GM21367 (cell line): Measurements from ENCODE around the gene LRRC3.

Experiments used
- ATAC-seq: cut with Tn5 transposase; IDR thresholded peaks from one replicate; pipeline ENCODE4 v1.9.1; 2021; ENCODE audit not compliant: unreplicated experiment

Gene LRRC3

DNA sequence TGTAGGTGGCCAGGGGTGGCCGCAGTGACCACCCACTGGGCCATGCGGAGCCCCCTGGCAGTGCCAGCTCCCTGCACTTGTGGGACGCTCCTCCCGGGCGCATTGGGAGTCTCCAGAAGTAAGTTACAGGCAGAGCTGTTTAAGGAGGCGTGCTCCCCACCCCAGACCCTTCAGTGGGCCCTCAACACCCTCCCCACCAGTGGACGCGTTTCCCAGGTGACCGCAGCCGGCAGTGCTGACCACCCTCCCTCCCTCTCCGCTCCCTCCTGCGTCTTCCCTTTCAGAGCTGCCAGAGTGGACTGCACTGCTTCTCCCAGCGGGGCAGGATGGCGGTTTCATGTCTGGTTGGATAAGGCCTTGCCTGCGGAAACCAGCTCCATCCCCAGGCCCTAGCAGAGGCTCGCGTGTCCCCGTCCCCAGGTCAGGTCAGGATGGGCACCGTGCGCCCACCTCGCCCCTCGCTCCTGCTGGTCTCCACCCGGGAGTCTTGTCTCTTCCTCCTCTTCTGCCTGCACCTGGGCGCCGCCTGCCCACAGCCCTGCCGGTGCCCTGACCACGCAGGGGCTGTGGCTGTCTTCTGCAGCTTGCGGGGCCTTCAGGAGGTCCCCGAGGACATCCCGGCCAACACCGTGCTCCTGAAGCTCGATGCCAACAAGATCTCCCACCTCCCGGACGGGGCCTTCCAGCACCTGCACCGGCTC is 1.1 kb downstream of the LRRC3 start:
- ATAC-seq = no peak

DNA sequence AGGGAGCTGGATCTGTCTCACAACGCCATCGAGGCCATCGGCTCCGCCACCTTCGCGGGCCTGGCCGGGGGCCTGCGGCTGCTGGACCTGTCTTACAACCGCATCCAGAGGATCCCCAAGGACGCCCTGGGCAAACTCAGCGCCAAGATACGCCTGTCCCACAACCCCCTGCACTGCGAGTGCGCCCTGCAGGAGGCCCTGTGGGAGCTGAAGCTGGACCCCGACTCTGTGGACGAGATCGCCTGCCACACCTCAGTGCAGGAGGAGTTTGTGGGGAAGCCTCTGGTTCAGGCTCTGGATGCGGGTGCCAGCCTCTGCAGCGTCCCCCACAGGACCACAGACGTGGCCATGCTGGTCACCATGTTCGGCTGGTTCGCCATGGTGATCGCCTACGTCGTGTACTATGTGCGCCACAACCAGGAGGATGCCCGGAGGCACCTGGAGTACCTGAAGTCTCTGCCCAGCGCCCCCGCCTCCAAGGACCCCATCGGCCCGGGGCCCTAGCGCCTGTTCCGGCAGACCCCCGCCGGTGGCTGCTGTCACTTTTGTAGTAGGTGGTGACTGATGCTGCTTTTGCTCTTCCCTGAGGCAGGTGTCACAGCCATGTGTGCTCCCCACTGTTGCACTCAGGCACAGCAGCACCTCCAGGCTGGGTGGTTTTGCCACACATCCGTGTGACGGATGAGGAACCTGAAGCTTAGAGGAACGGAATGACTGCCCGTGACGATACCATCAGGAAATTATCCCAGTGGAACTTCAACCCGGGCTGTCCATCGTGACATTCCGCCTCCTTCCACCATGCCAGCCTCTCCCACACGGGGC is 1.8 kb downstream of the LRRC3 start:
- ATAC-seq = no peak

DNA sequence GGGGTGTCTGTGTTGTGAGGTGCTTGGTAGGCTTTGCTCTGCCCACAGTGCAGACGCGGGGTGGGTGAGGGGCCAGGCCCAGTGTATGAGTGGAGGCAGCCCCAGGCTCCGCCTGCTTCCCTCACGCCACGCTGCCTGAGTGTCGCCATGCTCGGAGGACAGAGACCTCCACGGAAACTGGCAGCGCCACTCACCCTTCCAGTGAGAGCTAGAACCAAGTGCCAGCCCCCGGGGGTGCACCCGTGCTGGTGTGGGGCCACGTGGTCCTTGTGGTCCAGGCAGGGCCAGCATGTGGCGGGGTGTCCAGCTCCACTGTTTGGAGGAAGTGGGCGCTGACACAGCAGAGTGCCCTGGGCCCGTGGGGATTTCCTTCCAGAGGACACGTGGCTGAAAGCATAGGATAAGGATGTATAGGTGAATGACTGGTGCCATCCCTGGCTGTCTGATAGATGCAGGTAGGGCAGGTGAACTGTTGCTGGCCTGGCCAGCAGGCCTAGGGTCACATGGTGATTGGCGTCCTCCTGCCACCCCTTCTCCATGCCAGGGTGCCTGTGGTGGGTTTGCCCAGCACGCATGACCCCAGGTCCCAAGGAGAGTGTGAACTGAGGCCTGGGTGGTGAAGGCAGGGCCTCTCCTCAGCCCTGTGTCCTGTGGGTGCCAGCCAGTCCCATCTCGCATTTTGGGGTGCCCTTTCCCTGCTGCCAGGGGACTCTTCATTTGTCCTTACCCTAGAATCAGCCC is 3.8 kb downstream of the LRRC3 start:
- ATAC-seq = no peak

DNA sequence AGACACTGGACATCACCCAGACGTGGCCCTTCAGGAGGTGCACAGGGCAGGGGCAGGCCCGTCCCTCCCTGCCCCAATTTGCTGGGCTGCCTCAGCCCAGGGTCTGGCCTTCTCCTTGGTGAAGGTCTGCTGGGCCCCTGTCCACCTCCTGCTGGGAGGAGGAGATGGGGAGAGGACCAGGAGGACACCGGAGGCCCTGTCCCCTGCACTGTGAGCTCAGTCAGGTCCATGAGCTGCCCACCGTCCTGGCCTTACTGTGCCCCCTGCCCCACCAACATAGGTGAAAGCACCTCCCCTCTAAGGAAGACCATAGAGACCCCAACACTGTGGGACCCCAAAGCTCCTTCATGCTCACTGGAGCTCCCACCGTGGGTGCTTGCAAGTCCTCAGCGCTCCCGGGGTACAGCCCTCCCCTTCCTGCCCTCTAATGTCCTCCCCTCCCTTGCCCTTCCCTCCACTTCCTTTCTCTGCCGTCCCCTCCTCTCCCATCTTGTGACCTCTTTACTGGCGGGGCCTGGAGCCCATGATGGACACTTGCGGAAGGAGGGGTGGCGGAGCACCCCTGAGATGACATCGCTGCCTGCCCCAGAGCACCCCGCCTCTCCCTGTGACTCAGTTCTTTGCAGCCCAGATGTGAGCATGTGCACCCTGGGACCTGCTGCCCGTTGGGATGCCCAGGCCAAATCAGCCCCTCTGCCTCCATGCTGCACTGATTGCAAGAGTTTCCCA is 4.6 kb downstream of the LRRC3 start:
- no peak for ATAC-seq

DNA sequence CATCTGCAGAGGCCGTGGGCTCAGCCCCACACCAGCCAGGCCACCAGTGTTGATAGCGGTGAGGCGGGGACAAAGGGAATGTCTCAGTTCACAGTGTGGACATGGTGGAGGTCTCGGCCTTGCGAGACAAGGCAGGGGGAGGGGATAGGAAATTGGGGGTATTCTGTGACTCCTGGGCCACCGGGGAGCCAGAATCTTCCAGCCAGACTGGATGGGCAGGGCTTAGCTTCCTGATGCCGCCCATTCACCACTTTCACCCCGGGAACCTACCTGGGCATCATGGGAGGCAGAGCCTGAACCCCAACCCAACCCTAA is 5.1 kb downstream of the LRRC3 start:
- no peak for ATAC-seq

DNA sequence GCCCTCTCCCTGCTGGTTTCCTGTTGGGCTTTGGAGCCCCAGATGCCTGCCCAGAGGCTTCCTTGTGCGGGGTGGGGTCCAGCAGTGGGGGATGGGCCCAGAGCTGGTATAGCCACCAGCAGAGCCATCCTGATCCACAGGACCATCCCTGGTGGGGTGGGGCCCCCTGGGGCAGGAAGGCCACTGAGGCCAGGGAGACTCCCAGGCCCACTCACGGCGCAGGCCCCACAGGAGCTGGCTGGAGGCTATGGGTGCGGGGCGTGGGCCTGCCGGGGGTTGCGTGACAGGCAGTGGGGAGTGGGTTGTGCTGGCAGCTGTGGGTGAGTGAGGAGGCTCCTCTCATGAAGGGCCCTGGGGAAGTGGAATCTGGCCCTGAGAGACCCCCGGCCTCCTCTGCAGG is 5.7 kb downstream of the LRRC3 start:
- no peak for ATAC-seq

DNA sequence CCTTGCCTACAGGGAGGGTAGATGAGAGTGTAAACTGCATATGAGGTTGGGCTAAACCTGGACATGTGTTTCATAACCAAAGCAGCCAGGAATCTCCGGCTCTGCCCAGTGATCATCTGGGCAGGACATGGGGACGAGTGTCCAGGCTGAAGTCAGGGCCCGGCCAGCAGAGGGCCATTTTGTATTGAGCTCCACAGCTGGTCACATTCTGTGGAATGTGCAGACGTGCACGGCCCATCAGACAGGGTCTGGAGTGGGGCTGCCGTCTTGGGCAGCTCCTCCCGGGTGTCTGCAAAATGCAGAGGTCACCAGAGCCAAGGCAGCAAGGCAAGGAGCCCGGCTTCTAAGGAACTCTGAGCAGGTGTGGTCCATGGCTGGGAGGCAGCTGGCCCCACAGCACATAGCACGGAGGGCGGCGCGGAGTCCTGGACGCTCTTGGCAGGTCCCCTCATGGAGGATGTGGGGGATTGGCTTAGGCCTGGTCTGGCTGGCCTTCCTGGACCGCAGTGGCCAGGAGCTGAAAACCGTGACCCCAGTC is 6.2 kb downstream of the LRRC3 start:
- ATAC-seq = no peak

DNA sequence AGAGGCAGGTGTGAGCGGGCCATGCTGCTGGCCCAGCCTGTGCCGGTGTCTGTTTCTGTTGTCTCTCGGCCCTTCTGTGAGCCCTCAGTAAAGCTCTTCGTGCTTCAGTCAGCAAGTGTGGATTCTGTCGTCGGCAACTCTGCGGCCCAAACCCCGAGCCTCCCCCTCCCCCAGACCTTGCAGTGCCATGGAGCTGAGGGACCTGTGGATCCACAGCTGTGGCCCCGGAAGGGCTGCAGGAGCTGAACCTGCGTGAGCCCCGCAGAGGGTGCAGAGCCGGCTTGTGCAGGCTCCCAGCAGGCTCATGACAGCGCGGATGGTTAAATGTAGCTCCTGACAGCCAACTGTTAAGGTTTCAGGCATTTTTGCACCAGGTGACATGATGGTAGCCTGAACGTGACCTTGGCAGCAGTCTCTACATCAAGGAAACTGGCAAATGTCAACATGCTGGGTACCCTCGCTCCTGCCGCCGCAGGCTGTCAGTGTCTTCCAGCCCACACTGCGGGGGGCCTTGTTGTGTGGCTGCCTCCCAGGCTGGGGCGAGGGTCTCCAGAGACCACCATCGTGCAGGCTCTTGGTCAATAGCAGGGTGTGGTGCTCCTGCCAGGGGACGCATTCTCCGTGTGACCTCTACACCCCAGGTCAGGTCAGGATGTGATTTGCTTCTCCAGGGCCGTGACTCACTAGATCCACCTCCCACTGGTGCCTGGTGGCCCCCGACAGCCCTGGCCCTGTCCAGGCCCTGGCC is 7.0 kb downstream of the LRRC3 start:
- ATAC-seq = no peak

DNA sequence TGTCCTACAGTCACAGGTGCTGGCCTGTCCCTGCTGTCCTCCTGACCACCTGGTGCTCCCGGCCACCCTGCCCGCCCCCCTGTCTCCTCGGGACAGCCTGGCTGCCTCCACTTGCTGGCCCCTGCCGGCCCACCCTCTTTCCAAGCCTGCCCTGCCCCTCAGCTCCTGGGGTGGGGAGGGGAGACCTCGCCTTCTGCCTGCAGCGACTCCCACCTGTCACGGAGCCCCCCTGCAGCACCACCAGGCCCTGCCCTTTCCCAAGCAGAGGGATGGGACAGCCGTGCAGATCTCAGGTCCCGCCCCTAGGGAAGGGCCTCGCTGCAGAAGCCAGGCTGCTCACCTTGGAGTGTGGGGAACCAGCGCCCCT is 7.5 kb downstream of the LRRC3 start:
- ATAC-seq = no peak

DNA sequence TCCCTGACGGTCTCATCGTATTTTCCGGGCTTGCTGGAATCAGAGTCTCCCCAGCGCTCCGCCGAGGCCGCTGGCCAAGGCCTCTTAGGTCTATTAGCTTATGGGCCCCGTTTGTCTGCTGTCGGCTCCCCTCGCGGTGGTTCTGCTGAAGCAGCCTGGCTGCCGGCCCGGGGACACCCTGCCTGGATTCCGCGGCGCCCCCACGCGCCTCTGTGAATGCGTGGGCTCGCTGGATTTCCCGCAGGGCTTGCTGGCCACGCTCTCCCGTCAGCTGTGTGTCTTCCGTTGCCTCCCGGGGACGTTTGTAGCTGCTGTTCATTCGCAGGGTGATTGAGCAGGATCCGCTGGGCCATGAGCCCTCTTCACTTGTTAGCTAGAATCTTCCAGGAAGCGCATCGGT is 8.4 kb downstream of the LRRC3 start:
- no peak for ATAC-seq

DNA sequence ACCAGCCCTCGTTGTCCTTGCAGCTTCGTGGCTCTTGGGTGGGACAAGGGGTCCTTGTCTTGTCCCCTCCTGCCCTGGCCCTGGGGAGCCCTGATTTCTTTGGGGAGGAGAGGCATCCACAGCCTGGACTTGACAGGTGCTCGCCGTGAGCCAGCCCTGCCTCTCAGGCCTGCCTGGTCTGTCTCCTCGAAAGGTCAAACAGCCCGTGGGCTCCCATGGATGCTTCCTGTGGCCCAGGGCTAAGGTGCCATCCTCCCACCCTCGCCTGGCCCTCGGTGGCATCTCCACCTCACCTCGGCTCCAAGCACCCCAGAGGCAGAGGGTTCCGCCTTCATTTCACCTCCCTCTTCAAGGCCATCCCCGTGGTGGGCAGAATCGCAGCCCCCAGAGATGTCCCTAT is 9.0 kb downstream of the LRRC3 start:
- no peak for ATAC-seq

DNA sequence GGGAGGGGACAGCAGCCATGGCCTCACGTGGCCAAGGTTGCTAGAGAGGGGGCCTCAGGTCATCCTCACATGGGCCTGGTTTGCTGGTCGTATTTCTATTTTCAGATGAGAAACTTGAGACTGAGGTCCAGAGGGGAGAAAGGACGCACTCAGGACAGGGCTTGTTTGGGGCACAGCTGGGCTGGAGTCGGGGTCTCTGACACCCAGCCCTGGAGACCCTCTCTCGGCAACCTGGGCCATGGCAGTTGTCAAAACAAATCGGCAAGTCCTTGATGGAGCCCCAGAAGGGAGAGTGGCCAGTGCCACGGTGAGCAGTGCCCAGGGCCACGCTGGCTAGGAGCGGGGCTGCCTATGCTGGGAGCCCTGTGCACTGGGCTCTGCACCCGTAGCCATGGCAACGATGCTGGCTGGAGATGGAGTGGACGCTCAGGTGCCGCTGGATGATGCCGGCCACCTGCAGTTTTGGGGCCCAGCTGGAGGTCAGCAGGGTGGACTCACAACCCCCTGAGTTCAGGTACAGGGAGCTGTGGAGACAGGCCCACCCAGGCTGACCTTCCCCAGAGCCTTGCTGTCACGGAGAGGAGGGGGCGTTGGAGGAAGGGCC is 11.1 kb downstream of the LRRC3 start:
- ATAC-seq = no peak

DNA sequence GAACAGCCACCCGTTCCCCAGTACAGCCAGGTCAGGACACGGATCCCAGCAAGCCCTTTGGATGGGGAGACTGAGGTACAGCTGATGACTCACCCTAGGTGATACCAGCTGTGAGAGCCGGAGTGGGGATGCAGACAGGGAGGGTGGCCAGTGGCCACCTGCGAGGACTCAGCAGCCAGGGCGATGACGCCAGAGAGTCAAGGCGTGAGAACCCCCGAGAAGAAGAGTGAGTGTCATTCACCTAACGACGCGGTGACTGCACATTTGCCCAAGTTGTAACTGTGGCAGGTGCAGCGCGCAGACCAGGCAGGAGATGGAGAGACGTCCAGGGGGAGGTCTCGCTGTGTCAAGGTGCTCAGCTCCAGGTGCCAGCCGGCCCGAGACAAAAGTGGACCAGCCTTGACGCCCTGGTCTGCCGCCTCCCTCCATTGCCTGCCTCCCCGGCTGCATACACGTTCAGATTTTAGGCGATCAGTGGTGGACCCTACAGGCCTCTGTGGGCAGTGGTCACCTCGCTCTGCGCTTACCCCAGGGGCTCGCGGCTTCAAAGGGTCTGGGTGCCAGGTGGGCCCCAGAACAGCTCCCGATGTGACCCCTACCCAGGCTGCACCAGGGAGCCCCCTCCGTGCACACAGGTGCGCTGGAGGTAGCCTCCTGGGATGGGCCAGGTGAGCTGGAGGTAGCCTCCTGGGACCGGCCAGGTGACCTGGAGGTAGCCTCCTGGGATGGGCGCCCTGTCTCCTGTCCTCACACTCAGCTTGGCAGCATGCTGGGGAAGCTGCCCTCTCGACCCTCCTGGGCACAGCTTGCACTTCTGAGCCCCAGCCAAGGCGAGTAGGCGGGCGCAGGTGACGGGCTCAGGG is 11.9 kb downstream of the LRRC3 start:
- ATAC-seq = no peak

DNA sequence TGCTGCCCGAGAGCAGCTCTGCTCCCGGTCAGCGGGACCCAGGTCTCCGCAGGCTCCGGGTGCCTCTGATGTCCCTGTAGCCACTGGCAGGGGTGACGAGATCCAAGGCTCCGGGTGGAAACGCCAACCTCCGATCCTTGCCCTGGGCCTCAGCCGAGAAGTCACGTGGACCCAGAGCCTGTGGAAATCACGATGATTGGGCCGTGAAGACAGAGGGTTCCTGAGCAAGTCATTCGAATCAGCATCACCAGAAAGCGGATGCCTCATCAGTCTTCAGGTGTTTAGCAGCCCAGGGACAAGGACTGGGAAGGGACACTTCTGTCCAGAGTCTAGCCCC is 12.5 kb downstream of the LRRC3 start:
- ATAC-seq = no peak

DNA sequence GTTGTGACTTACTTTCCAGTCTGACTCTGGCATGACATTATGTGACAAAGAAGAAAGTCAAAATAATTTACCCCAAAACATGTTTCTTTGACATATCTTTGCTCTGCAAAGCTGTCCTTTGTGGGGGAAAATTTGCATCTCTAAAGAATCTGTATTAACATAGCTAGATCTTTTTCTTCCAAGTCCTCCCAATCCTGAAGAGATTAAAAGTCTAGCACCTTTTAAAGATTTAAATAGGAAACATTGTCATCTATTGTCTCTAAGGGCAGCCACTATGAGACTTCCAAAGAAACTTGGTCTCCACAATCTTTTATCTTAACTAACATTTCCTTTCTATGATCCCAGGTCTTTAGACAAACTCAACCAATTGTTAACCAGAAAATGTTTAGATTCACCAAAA is 16.0 kb downstream of the LRRC3 start:
- no peak for ATAC-seq

DNA sequence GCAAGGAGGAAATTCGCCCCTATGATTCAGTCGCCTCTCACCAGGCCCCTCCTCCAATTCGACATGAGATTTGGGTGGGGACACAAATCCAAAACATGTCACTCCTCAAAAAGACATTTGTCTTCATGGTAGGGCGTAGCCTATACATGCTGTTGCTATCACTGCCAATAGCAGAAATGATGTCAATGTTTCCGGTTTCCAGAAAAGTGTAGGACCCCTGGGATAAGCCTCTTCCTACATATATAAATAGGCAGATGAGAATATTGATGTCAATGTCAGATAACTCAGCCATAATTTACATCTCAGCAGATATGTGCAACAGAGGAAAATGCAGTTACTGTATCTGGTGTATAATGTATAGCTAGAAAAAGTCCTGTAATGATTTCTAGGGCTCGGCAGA is 16.7 kb downstream of the LRRC3 start:
- ATAC-seq = no peak

DNA sequence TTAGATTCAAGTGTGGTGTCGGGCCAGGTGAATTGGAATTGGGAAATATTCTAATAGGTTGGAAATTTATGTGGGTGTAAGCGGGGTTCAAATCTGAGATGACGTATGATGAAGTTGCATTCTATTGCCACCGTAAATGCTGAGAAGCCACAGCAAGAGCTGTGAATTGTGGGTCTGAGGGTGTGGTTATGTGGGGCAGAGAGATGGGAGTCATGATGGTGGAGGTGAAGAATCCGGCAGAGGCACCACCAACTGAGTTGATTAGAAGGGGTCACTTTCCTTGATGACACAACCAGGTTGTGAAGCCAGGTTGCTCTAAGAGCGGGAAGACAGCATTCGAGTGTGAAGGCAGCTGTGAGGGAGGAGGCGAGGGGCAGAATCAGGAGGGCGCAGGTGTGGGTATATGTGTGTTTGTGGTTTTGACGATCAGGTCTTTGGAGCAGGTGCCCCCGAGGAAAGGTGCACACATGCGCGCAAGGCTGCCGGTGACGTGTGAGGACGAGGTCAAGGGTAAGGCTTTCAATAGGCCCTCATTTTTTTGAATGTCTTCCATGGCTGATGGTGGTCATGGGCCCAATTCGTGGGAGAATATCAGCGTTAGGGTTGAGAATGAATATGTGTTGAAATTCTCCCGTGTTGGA is 18.7 kb downstream of the LRRC3 start:
- ATAC-seq = no peak

DNA sequence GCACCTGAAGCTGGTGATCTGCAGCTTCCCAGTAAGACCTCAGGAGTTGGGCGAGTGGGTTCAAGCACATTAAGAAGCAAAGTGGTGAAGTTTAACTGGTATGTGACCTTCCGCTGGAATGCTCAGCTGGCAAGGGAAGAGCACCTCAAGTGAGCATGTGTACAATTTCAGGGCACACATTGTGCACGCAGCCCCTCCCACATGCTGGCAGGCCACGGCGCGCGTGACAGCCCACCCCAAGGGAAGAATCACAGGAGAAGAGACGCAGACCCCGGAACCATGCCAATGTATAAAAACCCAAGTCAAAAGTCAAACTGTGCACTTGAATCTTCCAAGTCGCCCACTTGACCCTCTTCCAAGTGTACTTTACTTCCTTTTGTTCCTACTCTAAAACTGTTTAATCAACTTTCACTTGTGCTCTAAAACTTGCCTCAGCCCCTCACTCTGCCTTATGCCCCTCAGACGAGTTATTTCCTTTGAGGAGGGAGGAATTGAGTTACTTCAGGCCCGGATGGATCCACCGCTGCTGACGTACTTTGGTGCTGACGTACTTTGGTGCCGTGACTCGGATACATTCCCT is 20.0 kb downstream of the LRRC3 start:
- no peak for ATAC-seq

DNA sequence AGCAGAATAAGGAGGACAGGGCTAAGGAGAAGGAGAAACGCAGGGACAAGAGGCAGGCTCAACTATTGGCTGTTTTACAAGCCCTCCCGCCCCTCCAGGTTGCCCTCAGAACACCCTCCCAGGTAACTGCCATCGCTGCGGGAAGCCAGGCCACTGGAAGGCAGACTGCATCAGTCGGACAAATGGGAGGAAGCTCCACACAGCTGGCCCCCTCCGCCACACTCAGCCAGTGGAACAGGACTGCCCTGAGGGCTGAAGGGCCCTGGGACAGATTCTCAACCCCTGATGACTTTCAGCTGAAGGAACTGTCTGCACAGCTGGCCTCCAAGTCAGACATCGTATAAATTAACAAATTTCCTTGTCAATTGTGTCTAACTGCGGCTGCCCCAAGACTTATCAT is 21.8 kb downstream of the LRRC3 start:
- no peak for ATAC-seq
